CD4-positive, CD25-positive, alpha-beta regulatory T cell (primary cell): ENCODE results near the gene CELF3. TPM values are rescaled to one million over a fixed set of nuclear protein-coding genes. Genes with fewer than 3 reads are reported as not detected.
A peak's percentile ranks its signal among the peaks of the same experiment; 100 is the strongest.
"Not testable (repeated sequence)": the region's sequence is repeated elsewhere in the genome, so short reads cannot be mapped to it uniquely, and the experiment has no call there.

ENCODE experiments used
- ATAC-seq, 2 donors: fragments of 150-1000 bp; cut with Tn5 transposase; one replicate each; pipeline ENCODE4 v1.10.0; 2021; ENCODE audit warnings: low read depth in 2 of 2, moderate number of reproducible peaks in 2 of 2, moderate library complexity in 1 of 2
- DNase-seq, 3 donors: peaks; one replicate each; pipeline versions ENCODE4 v3.0.0 to v3.0.0-alpha.2; 2012 to 2022; ENCODE audit warnings: mixed read lengths in 1 of 3
- H3K27ac ChIP-seq: one replicate; pipeline ENCODE4 v1.7.0; 2013; ENCODE audit warnings: mild to moderate bottlenecking, low read length; ENCODE audit not compliant: insufficient read depth, poor library complexity, severe bottlenecking
- H3K27me3 ChIP-seq: one replicate; pipeline ENCODE4 v1.7.0; 2013; ENCODE audit warnings: low read length; ENCODE audit not compliant: control insufficient read depth, insufficient read depth
- H3K36me3 ChIP-seq: one replicate; pipeline ENCODE4 v1.7.0; 2013; ENCODE audit warnings: mild to moderate bottlenecking, low read length, moderate library complexity; ENCODE audit not compliant: control insufficient read depth, insufficient read depth
- H3K4me1 ChIP-seq: 2 replicates; pipeline ENCODE4 v1.7.0; 2013; ENCODE audit warnings: mild to moderate bottlenecking, low read length; ENCODE audit not compliant: insufficient read depth, control insufficient read depth, poor library complexity, severe bottlenecking
- H3K4me3 ChIP-seq: one replicate; pipeline ENCODE4 v1.7.0; 2013; ENCODE audit warnings: low read depth, mild to moderate bottlenecking, low read length, moderate library complexity
- H3K9me3 ChIP-seq, 2 experiments: 1 replicate in 1 of 2; 2 replicates in 1 of 2; pipeline ENCODE4 v1.7.0; 2013; ENCODE audit warnings: low read length in 2 of 2, mild to moderate bottlenecking in 1 of 2, moderate library complexity in 1 of 2; ENCODE audit not compliant: control insufficient read depth in 2 of 2
- H3K27ac Mint-ChIP-seq, 3 donors: one replicate each; pipeline ENCODE4 v1.8.0; 2020 to 2022; ENCODE audit warnings: mild to moderate bottlenecking in 3 of 3, mixed read lengths in 3 of 3, moderate library complexity in 2 of 3
- H3K27me3 Mint-ChIP-seq: one replicate; pipeline ENCODE4 v1.8.0; 2022; ENCODE audit warnings: mild to moderate bottlenecking, mixed read lengths
- H3K36me3 Mint-ChIP-seq: one replicate; pipeline ENCODE4 v1.8.0; 2020; ENCODE audit warnings: mixed read lengths
- H3K4me1 Mint-ChIP-seq, 4 donors: one replicate each; pipeline ENCODE4 v1.8.0; 2020 to 2022; ENCODE audit warnings: mixed read lengths in 4 of 4, mild to moderate bottlenecking in 1 of 4
- H3K4me3 Mint-ChIP-seq, 4 donors: one replicate each; pipeline ENCODE4 v1.8.0; 2020 to 2022; ENCODE audit warnings: mild to moderate bottlenecking in 4 of 4, mixed read lengths in 4 of 4, moderate library complexity in 3 of 4
- H3K9me3 Mint-ChIP-seq, 7 donors: one replicate each; pipeline ENCODE4 v1.8.0; 2020 to 2022; ENCODE audit warnings: mixed read lengths in 7 of 7, mild to moderate bottlenecking in 3 of 7, moderate library complexity in 2 of 7
- polyA plus RNA-seq, 4 donors: library from polyadenylated mRNA; unstranded; fragments of 300-500 nt; fragmentation: Illumina TruSeq; gene quantifications; one replicate each; pipeline ENCODE4 v1.2.3, GENCODE V29; 2021
- total RNA-seq: library from RNA; stranded (reverse); gene quantifications from one replicate; pipeline ENCODE4 v1.2.3, GENCODE V29; 2022

The CELF3 gene
- total and polyA plus RNA-seq, 5 donors from 2014 or later, result not detected

- peaks cover 27% of the 10 kb centered on the region for H3K36me3 Mint-ChIP-seq
- Histone ChIP-seq H3K9me3 (no peaks in the 10 kb centered on the region), H3K27me3 (no peaks in the 10 kb centered on the region), H3K27ac (no peak overlapping the region), H3K4me1 (no peaks in the 10 kb centered on the region), H3K36me3 (peaks cover 21% of the 10 kb centered on the region), H3K4me3 (no peak overlapping the region)
- no peak overlapping the region for H3K27ac Mint-ChIP-seq
- no peaks in the 10 kb centered on the region for H3K9me3 Mint-ChIP-seq
- no peaks in the 10 kb centered on the region for H3K27me3 Mint-ChIP-seq
- DNase-seq, result no peak
- ATAC-seq, result no peak
- no peak overlapping the region for H3K4me3 Mint-ChIP-seq
- H3K4me1 Mint-ChIP-seq, result peaks cover under 1 to 9% (median 3%) of the 10 kb centered on the region in 4 donors
Measured at GRCh38 chr1:151686561-151686960, 30.0 kb downstream of the CELF3 start.

GRCh38 chr1:151684128-151684527 is 32.5 kb downstream of the CELF3 start:
- Mint-ChIP-seq H3K9me3 (no peaks in the 10 kb centered on the region), H3K27me3 (no peaks in the 10 kb centered on the region), H3K4me3 (no peak overlapping the region), H3K4me1 (peaks cover 4 to 15% (median 5%) of the 10 kb centered on the region in 4 donors), H3K36me3 (peaks cover 41% of the 10 kb centered on the region), H3K27ac (no peak overlapping the region)
- Histone ChIP-seq H3K4me1 (no peaks in the 10 kb centered on the region), H3K27me3 (no peaks in the 10 kb centered on the region), H3K4me3 (no peak overlapping the region), H3K9me3 (no peaks in the 10 kb centered on the region), H3K36me3 (peaks cover 21% of the 10 kb centered on the region), H3K27ac (no peak overlapping the region)
- DNase-seq, result no peak
- no peak for ATAC-seq

GRCh38 chr1:151682901-151683300 is 33.7 kb downstream of the CELF3 start:
- not testable (repeated sequence) for H3K4me3 ChIP-seq

GRCh38 chr1:151681923-151682322 is 34.7 kb downstream of the CELF3 start:
- H3K4me3 ChIP-seq, result no peak overlapping the region
- H3K27ac ChIP-seq, result no peak overlapping the region
- no peaks in the 10 kb centered on the region for H3K27me3 ChIP-seq
- H3K27ac Mint-ChIP-seq, result no peak overlapping the region
- H3K27me3 Mint-ChIP-seq, result no peaks in the 10 kb centered on the region
- DNase-seq, result no peak
- H3K4me1 Mint-ChIP-seq, result peaks cover 4 to 15% (median 5%) of the 10 kb centered on the region in 4 donors
- no peaks in the 10 kb centered on the region for H3K9me3 ChIP-seq
- no peaks in the 10 kb centered on the region for H3K4me1 ChIP-seq
- H3K36me3 ChIP-seq, result peaks cover 25% of the 10 kb centered on the region
- H3K4me3 Mint-ChIP-seq, result no peak overlapping the region
- peaks cover 37% of the 10 kb centered on the region for H3K36me3 Mint-ChIP-seq
- ATAC-seq, result no peak
- H3K9me3 Mint-ChIP-seq, result no peaks in the 10 kb centered on the region

More at GRCh38 chr1:151682901-151683300, 33.7 kb downstream of the CELF3 start:
- not testable (repeated sequence) for H3K4me1 ChIP-seq, H3K27me3 ChIP-seq, H3K27me3 Mint-ChIP-seq, ATAC-seq, H3K9me3 ChIP-seq, H3K27ac ChIP-seq, H3K4me3 Mint-ChIP-seq, H3K9me3 Mint-ChIP-seq, H3K27ac Mint-ChIP-seq, DNase-seq
- peaks cover 27% of the 10 kb centered on the region for H3K36me3 ChIP-seq
- H3K36me3 Mint-ChIP-seq, result peaks cover 41% of the 10 kb centered on the region
- peaks cover 4 to 15% (median 5%) of the 10 kb centered on the region in 4 donors for H3K4me1 Mint-ChIP-seq

GRCh38 chr1:151680826-151681225 is 35.8 kb downstream of the CELF3 start:
- Mint-ChIP-seq H3K9me3 (no peaks in the 10 kb centered on the region), H3K4me3 (no peak overlapping the region), H3K36me3 (peaks cover 32% of the 10 kb centered on the region), H3K4me1 (peaks cover 4 to 12% (median 5%) of the 10 kb centered on the region in 4 donors), H3K27me3 (no peaks in the 10 kb centered on the region), H3K27ac (no peak overlapping the region)
- Histone ChIP-seq H3K9me3 (no peaks in the 10 kb centered on the region), H3K27me3 (no peaks in the 10 kb centered on the region), H3K27ac (no peak overlapping the region), H3K36me3 (peaks cover 22% of the 10 kb centered on the region), H3K4me3 (no peak overlapping the region), H3K4me1 (no peaks in the 10 kb centered on the region)
- DNase-seq (peak in 1 of 3 donors; percentile 7), ATAC-seq (no peak)

GRCh38 chr1:151680391-151680790 is 36.2 kb downstream of the CELF3 start:
- DNase-seq, result no peak
- Mint-ChIP-seq H3K4me1 (peaks cover 4 to 10% (median 5%) of the 10 kb centered on the region in 4 donors), H3K36me3 (peaks cover 31% of the 10 kb centered on the region), H3K27ac (peak overlapping the region in 1 of 3 donors; percentile 54), H3K9me3 (no peaks in the 10 kb centered on the region), H3K4me3 (no peak overlapping the region), H3K27me3 (no peaks in the 10 kb centered on the region)
- Histone ChIP-seq H3K27ac (no peak overlapping the region), H3K4me3 (no peak overlapping the region), H3K9me3 (no peaks in the 10 kb centered on the region), H3K36me3 (peaks cover 18% of the 10 kb centered on the region), H3K4me1 (no peaks in the 10 kb centered on the region), H3K27me3 (no peaks in the 10 kb centered on the region)
- no peak for ATAC-seq

GRCh38 chr1:151673407-151673806 is 43.2 kb downstream of the CELF3 start:
- H3K9me3 Mint-ChIP-seq, result peaks cover 0 to 3% (median 0%) of the 10 kb centered on the region in 7 donors
- H3K4me3 Mint-ChIP-seq, result no peak overlapping the region
- ATAC-seq (no peak), DNase-seq (no peak)
- no peak overlapping the region for H3K27ac ChIP-seq
- H3K36me3 Mint-ChIP-seq, result peaks cover 56% of the 10 kb centered on the region
- peaks cover 0 to 14% (median 9%) of the 10 kb centered on the region in 4 donors for H3K4me1 Mint-ChIP-seq
- no peaks in the 10 kb centered on the region for H3K27me3 Mint-ChIP-seq
- H3K4me1 ChIP-seq, result no peaks in the 10 kb centered on the region
- H3K27ac Mint-ChIP-seq, result no peak overlapping the region
- H3K9me3 ChIP-seq, result no peaks in the 10 kb centered on the region
- no peaks in the 10 kb centered on the region for H3K27me3 ChIP-seq
- H3K36me3 ChIP-seq, result peaks cover 30% of the 10 kb centered on the region
- no peak overlapping the region for H3K4me3 ChIP-seq

GRCh38 chr1:151670036-151670675 is 46.4 kb downstream of the CELF3 start:
- ATAC-seq, H3K27me3 Mint-ChIP-seq: not testable (repeated sequence)
- H3K27ac Mint-ChIP-seq, result peak overlapping the region in 1 of 3 donors; percentile 20

More at GRCh38 chr1:151670036-151670675, 46.4 kb downstream of the CELF3 start:
- Mint-ChIP-seq H3K36me3 (peaks cover 62% of the 10 kb centered on the region), H3K4me1 (peaks cover 0 to 23% (median 16%) of the 10 kb centered on the region in 4 donors)
- peaks cover 34% of the 10 kb centered on the region for H3K36me3 ChIP-seq
- DNase-seq, H3K27me3 ChIP-seq, H3K27ac ChIP-seq, H3K9me3 ChIP-seq, H3K4me3 ChIP-seq, H3K9me3 Mint-ChIP-seq, H3K4me3 Mint-ChIP-seq, H3K4me1 ChIP-seq: not testable (repeated sequence)
